D721Med (cell line): Measurements from ENCODE around the gene MBNL2.

ENCODE experiments used
- DNase-seq: peaks from one replicate; pipeline ENCODE4 v3.0.0; 2011; ENCODE audit warnings: low spot score; ENCODE audit not compliant: insufficient read length
- FAIRE-seq: peaks from 2 replicates; lab custom pipeline; 2011; peaks lifted over from hg19 to GRCh38; lab: Jason Lieb, UNC
- CTCF ChIP-seq: IDR thresholded peaks from 2 replicates; pipeline ENCODE4 v1.5.1; 2012; ENCODE audit warnings: mild to moderate bottlenecking, control low read depth; ENCODE audit not compliant: insufficient read depth; ENCODE audit errors: missing control alignments

Gene MBNL2

GRCh38 chr13:97194479-97194878 is 27.7 kb upstream of the MBNL2 start:
- no peak for DNase-seq
- no peak for FAIRE-seq
- TF ChIP-seq CTCF = no peak

- FAIRE-seq = no peak
- TF ChIP-seq CTCF = no peak
- DNase-seq = no peak
These were observed 25.8 kb upstream of the MBNL2 start for GRCh38 chr13:97196340-97196739.

DNA sequence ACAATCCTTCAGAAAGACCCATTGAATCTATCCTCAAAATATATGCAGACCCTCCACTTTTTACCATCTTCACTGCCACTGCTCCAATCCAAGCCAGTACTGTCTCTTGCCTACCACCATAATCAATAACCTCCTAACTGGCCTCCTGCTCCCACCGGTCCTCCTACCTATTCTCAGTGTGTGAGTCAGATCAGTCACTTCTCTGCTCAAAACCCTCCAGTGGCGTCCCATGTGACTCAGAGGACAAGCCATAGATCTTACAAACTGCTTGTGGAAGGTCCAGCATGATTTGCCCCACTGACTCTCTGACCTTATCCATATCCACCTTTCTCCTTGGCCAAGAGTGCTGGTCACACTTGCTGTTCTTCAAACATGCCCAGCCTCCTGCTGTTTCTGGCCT is 23.4 kb upstream of the MBNL2 start:
- FAIRE-seq = no peak
- DNase-seq = no peak
- no peak for TF ChIP-seq CTCF

GRCh38 chr13:97199451-97199850 is 22.7 kb upstream of the MBNL2 start:
- DNase-seq (no peak), FAIRE-seq (no peak)
- TF ChIP-seq CTCF = no peak

GRCh38 chr13:97200081-97200942 is 21.8 kb upstream of the MBNL2 start:
- FAIRE-seq (no peak), DNase-seq (no peak)
- no peak for TF ChIP-seq CTCF

- DNase-seq = no peak
- no peak for TF ChIP-seq CTCF
- no peak for FAIRE-seq
These were observed 19.4 kb upstream of the MBNL2 start for GRCh38 chr13:97202761-97203160.

DNA sequence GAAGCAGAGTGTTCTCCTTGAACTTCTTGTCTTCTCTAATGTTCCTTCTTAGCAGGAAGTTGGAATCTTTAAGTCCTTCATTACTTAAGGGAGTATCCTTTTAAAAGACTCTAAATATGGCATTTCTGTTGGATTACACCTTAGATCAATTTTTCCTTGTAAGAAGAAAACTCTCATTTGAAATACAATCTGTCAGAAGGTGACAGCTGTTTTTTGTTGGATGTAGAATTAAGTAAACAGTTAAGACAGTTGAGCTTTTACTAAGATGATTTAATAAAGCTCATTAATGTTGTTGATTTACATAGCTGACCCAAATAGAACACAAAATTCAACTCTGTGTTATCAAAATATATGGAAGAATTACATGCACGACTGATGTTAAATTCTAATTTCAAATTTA is 16.7 kb upstream of the MBNL2 start:
- FAIRE-seq (peak; percentile 87), DNase-seq (no peak)
- TF ChIP-seq CTCF = no peak
